ENCODE measurements around the gene NHERF1. TPM values are rescaled to one million over a fixed set of nuclear protein-coding genes. Genes with fewer than 3 reads are reported as not detected.

Gene NHERF1
- total and polyA plus RNA-seq, 2 of the 13 experiments (the other 11 are each of a cell fraction or from before 2014, with no cell fraction given), result 169 to 269 TPM

DNA sequence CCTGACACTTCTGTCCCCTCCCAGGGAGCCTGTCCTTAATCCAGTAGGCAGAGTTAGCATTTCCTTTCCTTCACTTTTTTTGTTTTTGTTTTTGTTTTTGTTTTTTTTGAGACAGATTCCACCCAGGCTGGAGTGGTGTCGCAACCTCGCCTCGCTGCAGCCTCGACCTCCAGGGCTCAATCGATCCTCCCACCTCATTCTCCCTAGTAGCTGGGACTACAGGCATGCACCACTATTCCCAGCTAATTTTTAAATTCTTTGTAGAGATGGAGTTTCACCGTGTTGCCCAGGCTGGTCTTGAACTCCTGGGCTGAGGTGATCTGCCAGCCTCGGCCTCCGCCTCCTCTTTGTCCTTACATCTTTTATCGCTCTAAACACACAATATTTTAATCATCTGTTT lies 4.0 kb downstream of the NHERF1 start:
- Histone ChIP-seq H4K20me1 (ENCODE audit: insufficient read depth, low read length) (peaks cover 41% of the 10 kb centered on the region), H3K36me3 (replicated peaks in 1 of 2; ENCODE audit: control insufficient read depth in 1 of 2, insufficient read depth in 2 of 2, low read length in 2 of 2) (peaks cover 11 to 40% of the 10 kb centered on the region in 2 experiments), H3K27ac (ENCODE audit: extremely low read length, insufficient read depth, low read length) (peak overlapping the region; percentile 96), H2AFZ (ENCODE audit: low read length) (no peak overlapping the region), H3K9me3 (ENCODE audit: low read length) (no peaks in the 10 kb centered on the region), H3K27me3 (ENCODE audit: control insufficient read depth in 1 of 2, insufficient read depth in 2 of 2, low read length in 2 of 2) (no peaks in the 10 kb centered on the region; a peak in 1 of 5 replicates), H3K9ac (ENCODE audit: insufficient read depth, low read depth, low read length) (peak overlapping the region; percentile 78), H3K4me1 (ENCODE audit: insufficient read depth, low read length) (peaks cover 74% of the 10 kb centered on the region), H3K4me3 (replicated peaks in 1 of 3; ENCODE audit: insufficient read depth in 1 of 3, low read depth in 2 of 3, low read length in 3 of 3) (peak overlapping the region in 1 of 3 experiments; percentile 99; a peak in 2 of 6 replicates), H3K4me2 (ENCODE audit: low read depth, low read length) (peak overlapping the region; percentile 96), H3K79me2 (ENCODE audit: insufficient read depth, low read length) (peaks cover 88% of the 10 kb centered on the region)
- intact Hi-C loops (cut with micrococcal nuclease; ENCODE audit: unreplicated experiment), result no loop called here
- DNase-seq (ENCODE audit: low spot score) (no peak), FAIRE-seq (no peak), ATAC-seq (no peak)
- ChIA-PET CTCF (ENCODE audit: low intra/inter-chr PET ratio, low total read pairs) (interaction anchor here (9.0 kb wide), 1 partner anchor 20 kb away, joined by 219 read pairs; the partner anchor contains the start of gene NAT9), POLR2A (interaction anchor here (0.8 to 21.5 kb wide), 4 partner anchors 16 to 260 kb away, joined by 4 to 1459 read pairs (median 113); partner anchors contain the start of genes FDXR, MRPL58, NAT9 and RAB37)
- WGBS (ENCODE audit: low lambda C conversion rate), result 39% methylated on average over 9 of the region's 9 CpGs
- no TSS peak for BruUV-seq (replicated peaks)
- in situ Hi-C loops (cut with HindIII; ENCODE audit: extremely low pct_ligation_motif_present, low pct_unique_long_range_greater_than_20kb), result loop anchor here (10.0 kb wide), 1 partner anchor 318 kb away; the partner anchor contains the start of gene GPRC5C
- TF ChIP-seq HMG20B (CRISPR knock-in tag; conservative IDR thresholded peaks at IDR 0.05), result 0 out of 2 replicates have a peak, but pooled peaks have one; percentile 9
- 0 out of 2 replicates have a peak, but pooled peaks have one; percentile 31 for TF ChIP-seq SP4 (CRISPR knock-in tag; IDR thresholded peaks at IDR 0.05)
- TF ChIP-seq, protein P1, sequence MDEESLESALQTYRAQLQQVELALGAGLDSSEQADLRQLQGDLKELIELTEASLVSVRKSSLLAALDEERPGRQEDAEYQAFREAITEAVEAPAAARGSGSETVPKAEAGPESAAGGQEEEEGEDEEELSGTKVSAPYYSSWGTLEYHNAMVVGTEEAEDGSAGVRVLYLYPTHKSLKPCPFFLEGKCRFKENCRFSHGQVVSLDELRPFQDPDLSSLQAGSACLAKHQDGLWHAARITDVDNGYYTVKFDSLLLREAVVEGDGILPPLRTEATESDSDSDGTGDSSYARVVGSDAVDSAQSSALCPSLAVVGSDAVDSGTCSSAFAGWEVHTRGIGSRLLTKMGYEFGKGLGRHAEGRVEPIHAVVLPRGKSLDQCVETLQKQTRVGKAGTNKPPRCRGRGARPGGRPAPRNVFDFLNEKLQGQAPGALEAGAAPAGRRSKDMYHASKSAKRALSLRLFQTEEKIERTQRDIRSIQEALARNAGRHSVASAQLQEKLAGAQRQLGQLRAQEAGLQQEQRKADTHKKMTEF (CRISPR knock-in tag; IDR thresholded peaks at IDR 0.05), result no peak
- TF ChIP-seq BORCS8-MEF2B (CRISPR knock-in tag; IDR thresholded peaks at IDR 0.05), result peak; percentile 66; the same call in 1 of the 2 replicates
- no peak for TF ChIP-seq ZFYVE20 (CRISPR knock-in tag; IDR thresholded peaks at IDR 0.05; ENCODE audit: borderline replicate concordance, low read depth)
- TF ChIP-seq ZNF205 (CRISPR knock-in tag; IDR thresholded peaks at IDR 0.05), result 0 out of 2 replicates have a peak, but pooled peaks have one; percentile 15
- 0 out of 2 replicates have a peak, but pooled peaks have one; percentile 19 for TF ChIP-seq SPEN (CRISPR knock-in tag; IDR thresholded peaks at IDR 0.05; ENCODE audit: low read depth)
- TF ChIP-seq NR2F2 (IDR thresholded peaks at IDR 0.05; ENCODE audit: borderline replicate concordance, low read depth), result peak; percentile 11; the same call in 1 of the 2 replicates
- TF ChIP-seq ZNF670 (CRISPR knock-in tag; IDR thresholded peaks at IDR 0.05; ENCODE audit: borderline replicate concordance), result 0 out of 2 replicates have a peak, but pooled peaks have one; percentile 71
- peak; percentile 46; the same call in 1 of the 2 replicates for TF ChIP-seq SSRP1 (CRISPR knock-in tag; IDR thresholded peaks at IDR 0.05)
- TF ChIP-seq TMF1 (CRISPR knock-in tag; IDR thresholded peaks at IDR 0.05; ENCODE audit: low read depth), result 0 out of 2 replicates have a peak, but pooled peaks have one; percentile 7
- no peak for TF ChIP-seq RBAK (CRISPR knock-in tag; IDR thresholded peaks at IDR 0.05)
- peak; percentile 25; the same call in 1 of the 2 replicates for TF ChIP-seq GATAD2A (CRISPR knock-in tag; IDR thresholded peaks at IDR 0.05)
- TF ChIP-seq, protein P2, sequence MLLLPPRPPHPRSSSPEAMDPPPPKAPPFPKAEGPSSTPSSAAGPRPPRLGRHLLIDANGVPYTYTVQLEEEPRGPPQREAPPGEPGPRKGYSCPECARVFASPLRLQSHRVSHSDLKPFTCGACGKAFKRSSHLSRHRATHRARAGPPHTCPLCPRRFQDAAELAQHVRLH (CRISPR knock-in tag; IDR thresholded peaks at IDR 0.05; ENCODE audit: borderline replicate concordance, low read depth), result 0 out of 2 replicates have a peak, but pooled peaks have one; percentile 35
- TF ChIP-seq HNF4A (CRISPR knock-in tag; IDR thresholded peaks at IDR 0.05), result no peak; the same call in 1 of the 2 replicates
- TF ChIP-seq NFIC (IDR thresholded peaks at IDR 0.05; ENCODE audit: low read length), result 0 out of 2 replicates have a peak, but pooled peaks have one; percentile 54
- TF ChIP-seq, protein P3, sequence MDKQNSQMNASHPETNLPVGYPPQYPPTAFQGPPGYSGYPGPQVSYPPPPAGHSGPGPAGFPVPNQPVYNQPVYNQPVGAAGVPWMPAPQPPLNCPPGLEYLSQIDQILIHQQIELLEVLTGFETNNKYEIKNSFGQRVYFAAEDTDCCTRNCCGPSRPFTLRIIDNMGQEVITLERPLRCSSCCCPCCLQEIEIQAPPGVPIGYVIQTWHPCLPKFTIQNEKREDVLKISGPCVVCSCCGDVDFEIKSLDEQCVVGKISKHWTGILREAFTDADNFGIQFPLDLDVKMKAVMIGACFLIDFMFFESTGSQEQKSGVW (CRISPR knock-in tag; IDR thresholded peaks at IDR 0.05; ENCODE audit: borderline replicate concordance), result no peak
- TF ChIP-seq ZNF143 (CRISPR knock-in tag; IDR thresholded peaks at IDR 0.05), result no peak
- TF ChIP-seq CHD4 (IDR thresholded peaks at IDR 0.05; ENCODE audit: borderline replicate concordance, low read length), result 0 out of 2 replicates have a peak, but pooled peaks have one; percentile 69
- 0 out of 2 replicates have a peak, but pooled peaks have one; percentile 17 for TF ChIP-seq ZNF224 (CRISPR knock-in tag; IDR thresholded peaks at IDR 0.05)
- TF ChIP-seq HDAC1 (CRISPR knock-in tag; IDR thresholded peaks at IDR 0.05), result peak; percentile 74
- TF ChIP-seq ISL2 (CRISPR knock-in tag; IDR thresholded peaks at IDR 0.05), result peak; percentile 22; the same call in 1 of the 2 replicates
